ENCODE results near the gene KIAA0408.
"Not testable (repeated sequence)": the region's sequence is repeated elsewhere in the genome, so short reads cannot be mapped to it uniquely, and the experiment has no call there.

Gene KIAA0408

GRCh38 chr6:127436578-127437110 lies 22.5 kb downstream of the KIAA0408 start:
- no peak overlapping the region for H3K27ac ChIP-seq (ENCODE audit: low read length)
- H3K4me1 ChIP-seq (ENCODE audit: control insufficient read depth, low read depth, low read length), result no peaks in the 10 kb centered on the region
- no peak overlapping the region for H3K4me3 ChIP-seq (ENCODE audit: low read length)
- no peaks in the 10 kb centered on the region for H3K27me3 ChIP-seq (ENCODE audit: control insufficient read depth, insufficient read depth, low read length)
- H3K36me3 ChIP-seq (ENCODE audit: control insufficient read depth, low read depth, low read length), result no peaks in the 10 kb centered on the region
- no peaks in the 10 kb centered on the region for H3K9me3 ChIP-seq (ENCODE audit: control insufficient read depth, low read depth, low read length)
- no peak overlapping the region for H3K9ac ChIP-seq (ENCODE audit: low read length)

DNA sequence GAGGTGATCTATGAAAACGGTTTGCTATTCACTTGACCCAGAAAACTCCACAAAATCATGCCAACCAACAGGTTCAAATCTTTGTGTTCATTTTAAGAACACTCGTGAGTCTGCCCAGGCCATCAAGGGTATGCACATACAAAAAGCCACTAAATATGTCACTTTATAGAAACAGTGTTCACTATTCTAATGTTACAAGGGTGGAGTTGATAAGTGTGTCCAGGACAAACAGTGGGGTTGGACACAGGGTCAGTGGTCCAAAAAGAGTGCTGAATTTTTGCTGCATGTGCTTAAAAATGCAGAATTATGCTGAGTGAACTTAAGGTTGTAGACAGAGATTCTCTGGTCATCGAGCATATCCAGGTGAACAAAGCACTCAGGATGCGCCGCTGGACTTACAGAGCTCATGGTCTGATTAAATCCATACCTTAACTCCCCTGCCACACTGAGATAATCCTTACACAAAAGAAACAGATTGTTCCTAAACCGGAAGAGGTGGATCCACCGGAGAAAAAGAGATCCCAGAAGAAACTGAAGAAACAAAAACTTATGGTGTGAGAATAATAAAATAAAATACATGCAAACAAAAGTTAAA lies 23.5 kb downstream of the KIAA0408 start:
- no peaks in the 10 kb centered on the region for H3K4me1 ChIP-seq (ENCODE audit: control insufficient read depth, low read depth, low read length)

DNA sequence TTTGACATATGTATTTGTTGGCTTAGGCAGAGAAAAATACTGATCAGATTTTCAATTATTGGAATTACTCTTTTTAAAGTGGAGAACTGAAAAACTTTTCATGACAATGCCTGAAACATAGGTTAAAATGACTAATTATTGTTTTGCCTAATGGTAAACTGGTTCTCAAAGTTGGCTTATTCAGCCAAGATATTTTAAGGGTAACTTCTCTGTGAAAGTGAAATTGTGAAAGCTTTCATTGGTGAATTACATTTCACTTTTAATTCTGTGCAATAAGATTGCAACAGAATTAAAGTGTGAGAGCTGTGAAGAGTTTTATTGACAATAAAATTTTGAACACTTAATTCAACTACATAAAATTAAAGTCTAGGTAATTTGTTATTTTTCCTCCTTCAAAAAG lies 24.5 kb downstream of the KIAA0408 start:
- no peaks in the 10 kb centered on the region for H3K36me3 ChIP-seq (ENCODE audit: control insufficient read depth, low read depth, low read length)
- H3K9ac ChIP-seq (ENCODE audit: low read length), result no peak overlapping the region
- no peaks in the 10 kb centered on the region for H3K4me1 ChIP-seq (ENCODE audit: control insufficient read depth, low read depth, low read length)
- no peak overlapping the region for H3K4me3 ChIP-seq (ENCODE audit: low read length)
- no peaks in the 10 kb centered on the region for H3K9me3 ChIP-seq (ENCODE audit: control insufficient read depth, low read depth, low read length)
- no peak overlapping the region for H3K27ac ChIP-seq (ENCODE audit: low read length)
- no peaks in the 10 kb centered on the region for H3K27me3 ChIP-seq (ENCODE audit: control insufficient read depth, insufficient read depth, low read length)

More for the DNA sequence above, 23.5 kb downstream of the KIAA0408 start:
- H3K4me3 ChIP-seq (ENCODE audit: low read length), result no peak overlapping the region
- H3K36me3 ChIP-seq (ENCODE audit: control insufficient read depth, low read depth, low read length), result no peaks in the 10 kb centered on the region
- no peaks in the 10 kb centered on the region for H3K9me3 ChIP-seq (ENCODE audit: control insufficient read depth, low read depth, low read length)
- no peak overlapping the region for H3K9ac ChIP-seq (ENCODE audit: low read length)
- H3K27ac ChIP-seq (ENCODE audit: low read length), result no peak overlapping the region
- H3K27me3 ChIP-seq (ENCODE audit: control insufficient read depth, insufficient read depth, low read length), result no peaks in the 10 kb centered on the region

DNA sequence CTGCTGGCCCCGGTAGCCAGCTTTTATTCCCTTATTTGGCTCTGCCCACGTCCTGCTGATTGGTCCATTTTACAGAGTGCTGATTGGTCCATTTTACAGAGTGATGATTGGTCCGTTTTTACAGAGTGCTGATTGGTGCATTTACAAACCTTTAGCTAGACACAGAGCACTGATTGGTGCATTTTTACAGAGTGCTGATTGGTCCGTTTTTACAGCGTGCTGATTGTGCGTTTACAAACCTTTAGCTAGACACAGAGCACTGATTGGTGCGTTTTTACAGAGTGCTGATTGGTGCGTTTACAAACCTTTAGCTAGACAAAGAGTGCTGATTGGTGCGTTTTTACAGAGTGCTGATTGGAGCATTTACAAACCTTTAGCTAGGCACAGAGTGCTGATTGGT lies 30.6 kb downstream of the KIAA0408 start:
- H3K27me3 ChIP-seq (ENCODE audit: control insufficient read depth, insufficient read depth, low read length); H3K4me3 ChIP-seq (ENCODE audit: low read length); H3K36me3 ChIP-seq (ENCODE audit: control insufficient read depth, low read depth, low read length); H3K27ac ChIP-seq (ENCODE audit: low read length); H3K9ac ChIP-seq (ENCODE audit: low read length); H3K9me3 ChIP-seq (ENCODE audit: control insufficient read depth, low read depth, low read length); H3K4me1 ChIP-seq (ENCODE audit: control insufficient read depth, low read depth, low read length): not testable (repeated sequence)

DNA sequence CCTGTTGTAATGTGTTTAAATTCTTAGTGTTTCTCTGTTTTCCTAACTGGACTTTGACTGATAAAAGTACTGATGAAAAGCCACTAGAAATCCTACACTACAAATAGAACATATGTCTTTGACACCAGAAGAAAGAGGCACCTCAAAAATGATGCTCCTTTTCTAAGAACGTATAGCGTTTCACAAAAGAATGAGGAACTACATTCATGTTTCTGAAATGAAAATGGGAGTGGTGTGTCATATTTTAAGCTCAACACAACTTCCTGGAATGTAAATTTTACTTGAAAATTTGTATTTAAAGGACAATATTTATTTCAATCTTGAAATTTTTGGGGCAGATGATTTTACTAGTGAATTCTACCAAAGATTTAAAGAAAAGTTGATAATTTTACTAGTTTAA lies 35.3 kb downstream of the KIAA0408 start:
- H3K27me3 ChIP-seq (ENCODE audit: control insufficient read depth, insufficient read depth, low read length), result no peaks in the 10 kb centered on the region
- no peak overlapping the region for H3K9ac ChIP-seq (ENCODE audit: low read length)
- no peak overlapping the region for H3K27ac ChIP-seq (ENCODE audit: low read length)
- peaks cover 7% of the 10 kb centered on the region for H3K4me1 ChIP-seq (ENCODE audit: control insufficient read depth, low read depth, low read length)
- H3K9me3 ChIP-seq (ENCODE audit: control insufficient read depth, low read depth, low read length), result no peaks in the 10 kb centered on the region
- no peak overlapping the region for H3K4me3 ChIP-seq (ENCODE audit: low read length)
- H3K36me3 ChIP-seq (ENCODE audit: control insufficient read depth, low read depth, low read length), result no peaks in the 10 kb centered on the region

DNA sequence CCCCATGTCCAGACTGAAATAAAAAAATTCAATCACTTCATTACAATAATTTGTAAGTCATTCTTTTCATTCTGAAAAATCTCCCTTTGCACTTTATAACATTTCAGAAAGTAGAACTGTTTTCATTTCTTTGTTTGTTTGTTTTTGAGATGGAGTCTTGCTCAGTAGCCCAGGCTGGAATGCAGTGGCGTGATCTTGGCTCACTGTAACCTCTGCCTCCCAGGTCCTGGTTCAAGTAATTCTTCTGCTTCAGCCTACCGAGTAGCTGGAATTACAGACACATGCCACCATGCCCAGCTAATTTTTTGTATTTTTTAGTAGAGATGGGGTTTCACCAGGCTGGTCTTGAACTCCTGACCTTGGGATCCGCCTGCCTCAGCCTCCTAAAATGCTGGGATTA lies 38.0 kb downstream of the KIAA0408 start:
- H3K9me3 ChIP-seq (ENCODE audit: control insufficient read depth, low read depth, low read length); H3K9ac ChIP-seq (ENCODE audit: low read length); H3K4me1 ChIP-seq (ENCODE audit: control insufficient read depth, low read depth, low read length); H3K27ac ChIP-seq (ENCODE audit: low read length); H3K27me3 ChIP-seq (ENCODE audit: control insufficient read depth, insufficient read depth, low read length); H3K36me3 ChIP-seq (ENCODE audit: control insufficient read depth, low read depth, low read length); H3K4me3 ChIP-seq (ENCODE audit: low read length): not testable (repeated sequence)

GRCh38 chr6:127420556-127420955 lies 38.6 kb downstream of the KIAA0408 start:
- Histone ChIP-seq H3K9me3 (ENCODE audit: control insufficient read depth, low read depth, low read length) (no peaks in the 10 kb centered on the region), H3K9ac (ENCODE audit: low read length) (no peak overlapping the region), H3K4me1 (ENCODE audit: control insufficient read depth, low read depth, low read length) (peaks cover 7% of the 10 kb centered on the region), H3K36me3 (ENCODE audit: control insufficient read depth, low read depth, low read length) (no peaks in the 10 kb centered on the region), H3K27me3 (ENCODE audit: control insufficient read depth, insufficient read depth, low read length) (no peaks in the 10 kb centered on the region), H3K27ac (ENCODE audit: low read length) (no peak overlapping the region), H3K4me3 (ENCODE audit: low read length) (no peak overlapping the region)

GRCh38 chr6:127415096-127415495 lies 44.1 kb downstream of the KIAA0408 start:
- Histone ChIP-seq H3K36me3 (ENCODE audit: control insufficient read depth, low read depth, low read length) (no peaks in the 10 kb centered on the region), H3K4me1 (ENCODE audit: control insufficient read depth, low read depth, low read length) (no peaks in the 10 kb centered on the region), H3K4me3 (ENCODE audit: low read length) (no peak overlapping the region), H3K27me3 (ENCODE audit: control insufficient read depth, insufficient read depth, low read length) (no peaks in the 10 kb centered on the region), H3K9me3 (ENCODE audit: control insufficient read depth, low read depth, low read length) (no peaks in the 10 kb centered on the region), H3K9ac (ENCODE audit: low read length) (no peak overlapping the region), H3K27ac (ENCODE audit: low read length) (no peak overlapping the region)

- H3K27ac ChIP-seq (ENCODE audit: low read length); H3K27me3 ChIP-seq (ENCODE audit: control insufficient read depth, insufficient read depth, low read length); H3K36me3 ChIP-seq (ENCODE audit: control insufficient read depth, low read depth, low read length); H3K4me1 ChIP-seq (ENCODE audit: control insufficient read depth, low read depth, low read length); H3K9me3 ChIP-seq (ENCODE audit: control insufficient read depth, low read depth, low read length); H3K9ac ChIP-seq (ENCODE audit: low read length); H3K4me3 ChIP-seq (ENCODE audit: low read length): not testable (repeated sequence)
Observed at GRCh38 chr6:127413123-127413522, 46.1 kb downstream of the KIAA0408 start.

DNA sequence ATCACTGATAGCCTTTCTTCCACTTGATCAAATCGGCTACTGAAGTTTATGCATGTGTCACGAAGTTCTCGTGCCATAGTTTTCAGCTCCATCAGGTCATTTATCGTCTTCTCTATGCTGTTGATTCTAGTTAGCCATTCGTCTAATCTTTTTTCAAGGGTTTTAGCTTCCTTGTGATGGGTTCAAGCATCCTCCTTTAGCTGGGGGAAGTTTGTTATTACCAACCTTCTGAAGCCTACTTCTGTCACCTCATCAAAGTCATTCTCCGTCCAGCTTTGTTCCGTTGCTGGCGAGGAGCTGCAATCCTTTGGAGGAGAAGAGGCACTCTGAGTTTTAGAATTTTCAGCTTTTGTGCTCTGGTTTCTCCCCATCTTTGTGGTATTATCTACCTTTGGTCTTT lies 47.2 kb downstream of the KIAA0408 start:
- H3K9me3 ChIP-seq (ENCODE audit: control insufficient read depth, low read depth, low read length); H3K27ac ChIP-seq (ENCODE audit: low read length); H3K27me3 ChIP-seq (ENCODE audit: control insufficient read depth, insufficient read depth, low read length); H3K4me1 ChIP-seq (ENCODE audit: control insufficient read depth, low read depth, low read length); H3K9ac ChIP-seq (ENCODE audit: low read length); H3K4me3 ChIP-seq (ENCODE audit: low read length); H3K36me3 ChIP-seq (ENCODE audit: control insufficient read depth, low read depth, low read length): not testable (repeated sequence)
